ENCODE results near the gene USP44. TPM values are rescaled to one million over a fixed set of nuclear protein-coding genes. Genes with fewer than 3 reads are reported as not detected.

The USP44 gene
- total RNA-seq, 1 experiment from 2014 or later: 0.17 TPM

GRCh38 chr12:95480230-95480629 is 71.0 kb downstream of the USP44 start (continued):
- TF ChIP-seq CTCF (IDR thresholded peaks at IDR 0.05 in 2 of 3, conservative IDR thresholded peaks at IDR 0.05 in 1 of 3; ENCODE audit: borderline replicate concordance in 1 of 3, insufficient read depth in 1 of 3, low read depth in 2 of 3, low read length in 2 of 3) (no peak), MAX (IDR thresholded peaks at IDR 0.05) (no peak)

- no TSS peak for BruUV-seq (replicated peaks)
- intact Hi-C loops (cut with micrococcal nuclease): no loop called here
- Histone ChIP-seq H3K27ac (ENCODE audit: low read depth, low read length) (peak overlapping the region; percentile 77), H3K36me3 (ENCODE audit: control insufficient read depth in 1 of 2, insufficient read depth in 2 of 2, low read length in 2 of 2) (peaks cover 20 to 32% of the 10 kb centered on the region in 2 experiments), H2AFZ (ENCODE audit: low read depth, low read length, poor library complexity, severe bottlenecking) (no peak overlapping the region), H3K9ac (ENCODE audit: low read length) (peak overlapping the region; percentile 99), H3K27me3 (ENCODE audit: insufficient read depth, low read length) (no peaks in the 10 kb centered on the region), H4K20me1 (ENCODE audit: insufficient read depth) (peaks cover 4% of the 10 kb centered on the region; the same call in 1 of the 2 replicates), H3K9me2 (ENCODE audit: insufficient read depth) (no peaks in the 10 kb centered on the region), H3K79me2 (ENCODE audit: insufficient read depth, low read length) (peaks cover 63% of the 10 kb centered on the region), H3K4me2 (ENCODE audit: low read length) (peak overlapping the region; percentile 84), H3K4me1 (ENCODE audit: control insufficient read depth in 1 of 2, insufficient read depth in 2 of 2, low read length in 2 of 2) (peaks cover 9 to 33% of the 10 kb centered on the region in 2 experiments), H3K9me3 (ENCODE audit: control insufficient read depth in 1 of 2, insufficient read depth in 1 of 2, low read depth in 1 of 2, low read length in 2 of 2) (no peaks in the 10 kb centered on the region), H3K4me3 (replicated peaks in 1 of 2; ENCODE audit: low read depth in 1 of 2, low read length in 2 of 2) (peak overlapping the region; percentile 94 to 98)
- ATAC-seq (no peak), DNase-seq (ENCODE audit: low read depth, low spot score) (no peak)
- TF ChIP-seq EZH2 (IDR thresholded peaks at IDR 0.05): no peak
- TF ChIP-seq POLR2A (IDR thresholded peaks at IDR 0.05; ENCODE audit: borderline replicate concordance, extremely low read depth, insufficient read depth, insufficient read length): no peak
- no peak for TF ChIP-seq RAD21 (IDR thresholded peaks at IDR 0.05; ENCODE audit: low read depth)
- TF ChIP-seq SRF (IDR thresholded peaks at IDR 0.05; ENCODE audit: low read depth): no peak
- TF ChIP-seq SP1 (IDR thresholded peaks at IDR 0.05; ENCODE audit: low read depth): no peak
- no peak for TF ChIP-seq SIN3A (IDR thresholded peaks at IDR 0.05; ENCODE audit: low read depth)
- no peak for TF ChIP-seq YY1 (IDR thresholded peaks at IDR 0.05; ENCODE audit: extremely low read depth, insufficient replicate concordance, low read depth, low read length)
- POLR2A ChIA-PET: interaction anchor here (0.6 to 1.8 kb wide), 4 partner anchors 12 to 62 kb away, joined by 3 to 7 read pairs (median 4); no protein-coding TSS in a partner anchor
- CTCF ChIA-PET: no interaction called here
- RAD21 ChIA-PET (ENCODE audit: low non-redundant PET in 1 of 2, low total read pairs in 2 of 2, uncharacterized antibody in 2 of 2, unreplicated experiment in 2 of 2): no interaction called here
These were observed 76.7 kb downstream of the USP44 start for GRCh38 chr12:95474660-95474958.
